Measurements from ENCODE around the gene C19orf73.
A peak's percentile ranks its signal among the peaks of the same experiment; 100 is the strongest.

C19orf73 gene, protein sequence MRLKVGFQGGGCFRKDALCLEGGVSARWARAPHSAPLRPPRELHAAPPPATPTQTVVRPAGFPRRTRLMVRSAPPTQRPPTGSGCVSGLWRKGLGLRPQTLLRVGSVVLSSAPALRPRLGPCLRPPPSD

DNA sequence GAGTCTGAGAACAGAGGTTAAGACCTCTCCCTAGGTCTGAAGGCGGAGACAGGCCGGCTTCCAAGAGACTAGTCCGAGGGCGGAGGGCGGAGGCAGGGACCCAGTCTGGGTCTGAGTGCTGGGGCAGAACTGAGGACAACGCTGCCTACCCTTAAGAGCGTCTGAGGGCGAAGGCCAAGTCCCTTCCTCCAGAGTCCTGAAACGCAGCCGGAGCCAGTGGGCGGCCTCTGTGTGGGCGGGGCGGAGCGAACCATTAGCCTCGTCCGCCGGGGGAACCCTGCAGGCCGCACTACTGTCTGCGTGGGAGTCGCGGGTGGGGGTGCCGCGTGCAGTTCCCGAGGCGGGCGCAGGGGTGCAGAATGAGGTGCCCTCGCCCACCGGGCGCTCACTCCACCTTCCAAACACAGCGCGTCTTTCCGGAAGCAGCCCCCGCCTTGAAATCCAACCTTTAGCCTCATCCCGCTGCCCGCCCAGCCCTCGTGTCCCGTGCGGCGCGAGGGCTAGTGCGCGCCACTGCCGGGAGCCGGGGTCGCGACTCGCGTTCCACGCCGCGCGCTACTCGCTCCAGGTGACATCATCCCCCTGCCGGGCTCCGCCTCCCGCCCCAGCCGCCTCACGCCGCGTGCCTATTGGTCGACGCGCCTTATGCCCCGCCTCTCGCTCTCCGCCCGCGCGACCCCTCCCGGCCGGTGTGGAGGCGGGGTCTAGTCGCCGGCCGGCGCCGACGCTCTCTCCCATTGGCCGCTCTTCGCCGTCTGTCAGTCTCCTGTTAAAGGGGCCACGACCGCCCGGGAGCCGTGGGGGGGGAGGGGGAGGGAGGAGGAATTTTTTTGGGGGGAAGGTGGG is at the start of gene C19orf73:
C19orf73 (minus strand) TSS at position 579 of the 846 bp plus-strand sequence; CDS start at position 458, 121 bp downstream.
- peak; percentile 100 for FAIRE-seq
- peak; percentile 90 for DNase-seq (ENCODE audit: insufficient read length, low spot score)

DNA sequence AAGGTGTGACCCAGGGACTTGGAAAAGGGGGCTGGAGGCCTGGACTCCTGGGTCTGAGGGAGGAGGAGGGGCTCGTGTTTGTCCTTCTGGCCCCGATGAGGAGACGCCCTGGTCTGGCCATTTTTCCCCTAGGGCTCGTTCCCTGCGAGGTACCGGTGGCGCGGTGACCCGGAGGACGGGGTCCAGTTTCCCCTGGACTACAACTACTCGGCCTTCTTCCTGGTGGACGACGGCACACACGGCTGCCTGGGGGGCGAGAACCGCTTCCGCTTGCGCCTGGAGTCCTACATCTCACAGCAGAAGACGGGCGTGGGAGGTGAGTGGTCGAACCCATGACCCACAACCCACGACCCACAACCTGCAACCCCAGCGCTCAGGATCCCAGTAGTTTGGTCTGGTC is 49.5 kb upstream of the C19orf73 start:
- FAIRE-seq: no peak

DNA sequence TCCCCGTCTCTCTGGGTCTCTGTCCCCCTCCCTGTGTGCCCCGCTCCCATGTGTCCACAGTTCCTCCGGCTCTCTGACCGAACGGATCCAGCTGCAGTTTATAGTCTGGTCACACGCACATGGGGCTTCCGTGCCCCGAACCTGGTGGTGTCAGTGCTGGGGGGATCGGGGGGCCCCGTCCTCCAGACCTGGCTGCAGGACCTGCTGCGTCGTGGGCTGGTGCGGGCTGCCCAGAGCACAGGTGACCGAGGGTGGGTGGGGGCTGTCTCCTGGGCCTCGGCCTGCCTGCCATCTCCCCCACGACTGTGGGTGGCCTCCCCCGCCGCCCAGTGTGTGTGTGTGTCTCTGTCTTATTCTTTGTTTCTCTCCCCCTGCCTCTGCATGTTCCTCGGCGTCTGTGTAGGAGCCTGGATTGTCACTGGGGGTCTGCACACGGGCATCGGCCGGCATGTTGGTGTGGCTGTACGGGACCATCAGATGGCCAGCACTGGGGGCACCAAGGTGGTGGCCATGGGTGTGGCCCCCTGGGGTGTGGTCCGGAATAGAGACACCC is 49.0 kb upstream of the C19orf73 start:
- DNase-seq (ENCODE audit: insufficient read length, low spot score) (no peak), FAIRE-seq (no peak)

More for the DNA sequence above, 49.5 kb upstream of the C19orf73 start:
- DNase-seq (ENCODE audit: insufficient read length, low spot score): no peak

DNA sequence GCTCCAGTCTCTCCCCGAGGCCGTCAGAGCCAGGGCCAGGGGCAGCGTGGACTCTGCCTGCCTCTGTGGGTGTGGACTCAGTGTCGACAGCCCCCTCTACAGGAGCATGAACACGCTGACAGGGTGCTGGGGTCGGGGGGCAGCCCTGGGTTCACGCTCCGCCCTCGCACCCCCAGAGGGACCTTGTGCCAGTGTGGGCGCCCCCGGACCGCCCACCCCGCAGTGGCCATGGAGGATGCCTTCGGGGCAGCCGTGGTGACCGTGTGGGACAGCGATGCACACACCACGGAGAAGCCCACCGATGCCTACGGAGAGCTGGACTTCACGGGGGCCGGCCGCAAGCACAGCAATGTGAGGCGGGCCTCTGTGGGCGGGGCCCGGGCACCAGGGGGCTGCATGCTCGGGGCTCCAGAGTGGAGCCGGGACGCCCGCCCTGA is 46.9 kb upstream of the C19orf73 start:
- no peak for FAIRE-seq
- DNase-seq (ENCODE audit: insufficient read length, low spot score): no peak

DNA sequence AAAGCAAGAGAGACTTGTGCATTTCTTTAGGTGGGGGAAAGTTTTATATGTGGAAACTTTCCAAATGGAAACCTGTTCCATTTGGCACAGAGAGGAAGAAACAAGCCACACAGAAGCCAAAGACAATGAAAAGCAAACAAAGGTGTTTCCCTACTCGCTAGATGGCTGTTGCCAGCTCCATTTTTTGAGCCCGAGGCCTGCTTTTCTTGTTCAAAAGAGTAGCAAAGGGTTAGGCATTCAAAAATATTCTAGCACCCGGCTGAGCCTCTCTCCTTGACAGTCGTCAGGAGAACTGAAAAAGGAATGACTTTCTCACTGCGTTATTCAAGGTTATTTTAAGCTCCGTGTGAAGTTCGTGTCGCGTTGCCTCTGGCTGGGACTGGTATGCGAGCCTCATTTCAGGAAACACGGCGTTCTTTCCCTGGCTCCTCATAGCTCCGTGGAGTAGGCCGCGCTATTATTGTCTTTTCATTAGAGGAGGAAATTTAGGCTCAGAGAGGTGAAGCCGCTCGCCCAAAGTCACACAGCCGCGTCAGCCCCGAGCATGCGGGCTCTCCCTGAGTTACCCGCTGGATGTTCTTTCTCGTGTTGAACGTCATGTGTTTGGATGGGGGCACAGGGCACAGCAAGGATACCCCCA is 46.3 kb upstream of the C19orf73 start:
- no peak for FAIRE-seq
- DNase-seq (ENCODE audit: insufficient read length, low spot score): no peak

DNA sequence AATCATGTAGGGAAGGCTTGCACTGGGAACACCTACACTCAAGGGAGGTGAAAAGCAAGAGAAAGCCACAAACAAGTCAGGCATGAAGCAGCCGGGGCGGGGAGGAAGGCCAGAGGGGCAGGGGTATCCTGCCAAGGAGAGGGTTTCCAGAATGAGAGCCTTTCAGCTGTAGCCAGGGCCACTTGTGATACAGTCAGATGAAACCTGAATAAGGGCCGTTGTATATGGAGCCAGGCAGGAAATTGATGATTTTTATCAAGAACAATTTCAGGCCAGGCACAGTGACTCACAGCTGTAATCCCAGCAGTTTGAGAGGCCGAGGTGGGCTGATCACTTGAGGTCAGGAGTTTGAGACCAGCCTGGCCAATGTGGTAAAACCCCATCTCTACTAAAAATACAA is 43.0 kb upstream of the C19orf73 start:
- FAIRE-seq (no peak), DNase-seq (ENCODE audit: insufficient read length, low spot score) (no peak)

DNA sequence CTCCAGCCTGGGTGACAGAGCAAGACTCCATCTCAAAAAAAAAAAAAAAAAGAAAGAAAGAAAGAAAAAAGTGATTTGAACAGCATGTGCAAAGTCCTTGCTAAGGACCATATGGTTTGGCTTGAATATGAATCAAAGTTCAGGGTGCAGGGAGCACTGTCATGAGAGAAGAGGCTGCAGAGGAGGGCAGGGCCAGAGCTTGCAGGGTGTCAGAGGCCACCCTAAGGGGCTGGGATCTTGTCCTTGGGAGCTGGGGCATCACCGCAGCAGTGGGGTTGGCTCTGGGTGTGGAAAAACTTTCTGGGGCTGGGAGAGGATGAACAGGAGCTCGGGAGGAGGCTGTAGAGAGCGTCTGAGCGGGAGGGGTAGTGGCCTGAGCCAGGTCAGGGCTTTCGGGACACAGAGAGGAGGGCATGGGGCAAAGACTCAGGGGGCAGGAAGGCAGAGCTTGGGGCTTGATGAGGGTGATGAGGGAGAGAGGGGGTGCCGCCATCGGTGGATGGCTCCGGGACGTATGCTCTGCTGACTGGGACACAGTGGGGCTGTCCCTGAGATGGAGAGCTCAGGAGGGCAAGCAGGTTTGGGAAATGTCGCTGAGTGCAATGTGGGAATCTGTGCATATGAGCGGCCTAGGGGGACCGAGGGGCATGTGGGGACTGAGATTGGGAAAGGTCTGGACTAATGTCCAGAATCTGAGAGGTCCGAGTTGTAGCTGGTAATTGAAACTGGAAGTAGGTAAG is 41.7 kb upstream of the C19orf73 start:
- FAIRE-seq (no peak), DNase-seq (ENCODE audit: insufficient read length, low spot score) (no peak)

DNA sequence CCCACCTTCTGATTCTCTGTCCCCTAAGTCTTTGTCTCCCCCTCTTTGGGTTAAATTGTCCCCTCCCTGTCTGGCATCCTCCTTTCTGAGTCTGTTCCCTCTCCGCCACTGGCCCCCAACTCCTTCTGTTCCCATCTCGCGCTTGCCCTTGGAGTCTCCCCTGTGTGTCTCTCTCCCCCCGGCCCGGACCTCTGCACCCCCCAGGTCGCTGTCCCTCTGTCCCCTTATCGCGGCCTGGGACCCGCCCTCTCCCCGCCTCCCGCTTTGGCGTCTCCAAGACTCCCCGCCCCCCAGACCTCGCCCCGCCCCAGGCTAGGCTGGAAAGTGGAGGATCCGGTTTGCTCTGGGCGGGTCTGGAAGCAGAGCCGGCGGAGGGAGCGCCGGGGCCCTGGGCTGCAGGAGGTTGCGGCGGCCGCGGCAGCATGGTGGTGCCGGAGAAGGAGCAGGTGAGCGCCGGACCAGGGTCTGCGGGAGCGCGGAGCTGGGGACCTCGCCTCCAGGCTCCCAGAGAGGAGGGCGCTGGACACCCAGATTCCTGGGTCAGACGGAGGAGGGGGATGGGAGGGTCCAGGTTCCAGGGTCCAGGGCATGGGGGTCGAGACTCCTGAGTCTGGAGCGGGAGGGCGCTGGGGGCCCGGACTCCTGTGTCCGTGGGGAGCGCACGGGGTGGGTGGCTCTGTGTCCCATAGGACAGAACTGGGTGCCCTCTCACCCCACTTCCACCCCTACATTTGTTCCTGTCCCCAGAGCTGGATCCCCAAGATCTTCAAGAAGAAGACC is 38.7 kb upstream of the C19orf73 start, which contains the start of gene TRPM4:
TRPM4 (plus strand) TSS at position 348 of the 780 bp plus-strand sequence; CDS start at position 423, 75 bp downstream.
- DNase-seq (ENCODE audit: insufficient read length, low spot score): peak; percentile 82
- FAIRE-seq: peak; percentile 77

DNA sequence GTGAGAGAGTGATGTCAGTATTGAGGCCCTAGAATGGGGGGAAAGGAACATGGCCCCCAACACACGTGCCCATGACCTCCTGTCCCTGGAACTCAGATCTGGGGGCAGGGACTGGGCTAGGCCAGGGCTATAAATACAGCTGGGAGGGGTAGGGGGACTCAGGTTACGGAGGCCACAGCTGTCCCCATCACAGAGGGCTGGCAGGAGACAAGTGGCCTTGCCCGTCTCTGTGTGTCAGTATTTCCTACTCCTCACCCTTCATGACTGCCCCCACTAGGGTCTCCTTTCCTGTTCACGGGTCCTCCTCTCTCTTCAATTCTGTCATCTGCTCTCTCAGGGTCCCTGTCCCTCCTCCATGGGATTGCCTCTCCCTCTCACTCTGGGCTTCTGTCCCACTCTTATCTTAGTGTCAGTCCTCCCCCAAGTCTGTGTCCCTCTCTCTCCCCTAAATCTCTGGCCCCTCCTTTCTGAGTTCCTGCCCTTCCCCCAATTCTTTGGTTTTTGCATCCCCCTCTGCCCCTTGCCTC is 36.9 kb upstream of the C19orf73 start:
- no peak for FAIRE-seq
- DNase-seq (ENCODE audit: insufficient read length, low spot score): no peak

DNA sequence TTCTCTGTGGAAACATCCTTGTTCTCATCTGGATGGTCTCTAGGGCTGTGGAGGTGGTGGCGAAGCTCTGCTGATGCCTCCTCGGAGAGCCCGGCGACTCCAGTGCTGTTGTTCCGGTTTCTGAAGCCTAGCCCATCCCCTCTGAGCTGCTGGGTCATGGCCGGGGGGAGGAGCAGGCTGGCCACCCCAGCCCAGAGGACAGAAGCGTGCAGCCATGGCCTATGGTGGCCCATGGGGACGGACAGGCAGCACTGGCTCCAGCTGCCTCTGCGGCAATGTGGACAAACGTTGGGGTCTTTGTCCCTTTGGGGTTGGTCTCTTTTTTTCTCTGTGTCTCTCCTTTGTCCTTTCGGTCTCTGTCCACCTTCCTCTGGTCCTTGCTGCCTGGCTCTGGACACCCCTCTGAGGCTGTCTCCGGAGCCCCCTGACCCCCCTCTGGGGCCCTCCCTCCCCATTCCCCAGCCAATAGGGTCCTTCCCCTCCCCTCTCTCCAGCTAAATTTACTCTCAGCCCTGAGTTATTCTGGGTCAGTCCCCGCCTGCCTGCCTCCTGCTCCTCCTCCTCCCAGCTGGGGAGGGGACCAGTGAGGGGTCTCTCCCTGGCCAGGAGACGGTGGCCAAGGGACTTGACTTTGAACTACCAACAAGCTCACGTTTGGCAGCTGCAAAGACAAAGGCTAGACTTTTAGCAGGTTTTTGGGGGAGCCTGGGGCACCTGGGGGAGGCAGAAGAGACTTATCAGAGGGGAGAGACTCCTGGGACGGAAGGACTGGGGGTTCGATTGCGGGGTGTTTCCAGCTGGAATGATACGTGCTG is 36.3 kb upstream of the C19orf73 start, which contains the start of gene HRC:
HRC (minus strand) TSS at position 392 of the 815 bp plus-strand sequence; CDS start at position 233, 159 bp downstream.
- no peak for DNase-seq (ENCODE audit: insufficient read length, low spot score)
- no peak for FAIRE-seq

DNA sequence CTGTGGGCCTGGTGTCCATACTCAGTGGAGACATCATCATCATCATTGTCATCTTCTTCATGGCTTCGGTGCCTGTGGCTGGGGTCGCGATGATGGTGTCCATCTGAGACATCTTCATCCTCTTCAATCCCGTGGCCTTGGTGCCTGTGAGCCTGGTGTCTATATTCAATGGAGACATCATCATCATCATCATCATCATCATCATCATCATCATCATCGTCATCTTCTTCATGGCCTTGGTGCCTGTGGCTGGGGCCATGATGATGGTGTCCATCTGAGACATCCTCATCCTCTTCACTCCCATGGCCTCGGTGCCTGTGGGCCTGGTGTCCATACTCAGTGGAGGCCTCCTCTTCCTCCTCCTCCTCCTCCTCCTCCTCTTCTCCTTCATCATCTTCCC is 35.3 kb upstream of the C19orf73 start:
- no peak for DNase-seq (ENCODE audit: insufficient read length, low spot score)
- FAIRE-seq: peak; percentile 44

DNA sequence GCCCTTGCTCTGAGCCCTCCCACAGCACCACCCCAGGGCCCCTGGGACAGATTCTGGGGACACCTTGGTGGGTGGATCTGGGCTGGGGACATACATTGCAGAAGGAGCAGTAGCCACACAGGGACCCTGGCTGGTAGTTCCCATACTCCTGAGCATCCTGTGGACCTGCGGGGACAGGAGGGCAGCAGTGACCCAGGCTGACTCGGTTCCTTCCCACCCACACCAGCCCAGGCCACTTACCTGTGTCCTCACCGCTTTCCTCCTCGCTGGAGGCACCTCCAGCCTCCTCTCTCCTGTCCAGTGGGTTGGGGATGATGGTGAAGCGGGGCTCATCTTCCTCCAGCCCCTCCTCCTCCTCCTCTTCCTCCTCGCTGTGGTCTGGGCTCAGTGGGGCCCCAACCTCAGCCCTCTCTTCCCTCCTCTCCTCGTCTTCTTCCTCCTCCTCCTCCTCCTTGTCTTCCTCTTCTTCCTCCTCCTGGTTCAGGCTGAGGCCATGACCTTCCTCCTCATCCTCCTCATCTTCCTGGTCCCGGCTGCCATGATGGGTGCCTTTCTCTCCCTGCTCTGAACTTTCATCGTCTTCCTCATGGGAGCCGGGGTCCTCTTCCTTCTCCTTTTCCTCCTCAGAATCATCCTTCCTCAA is 34.3 kb upstream of the C19orf73 start:
- DNase-seq (ENCODE audit: insufficient read length, low spot score) (no peak), FAIRE-seq (no peak)

DNA sequence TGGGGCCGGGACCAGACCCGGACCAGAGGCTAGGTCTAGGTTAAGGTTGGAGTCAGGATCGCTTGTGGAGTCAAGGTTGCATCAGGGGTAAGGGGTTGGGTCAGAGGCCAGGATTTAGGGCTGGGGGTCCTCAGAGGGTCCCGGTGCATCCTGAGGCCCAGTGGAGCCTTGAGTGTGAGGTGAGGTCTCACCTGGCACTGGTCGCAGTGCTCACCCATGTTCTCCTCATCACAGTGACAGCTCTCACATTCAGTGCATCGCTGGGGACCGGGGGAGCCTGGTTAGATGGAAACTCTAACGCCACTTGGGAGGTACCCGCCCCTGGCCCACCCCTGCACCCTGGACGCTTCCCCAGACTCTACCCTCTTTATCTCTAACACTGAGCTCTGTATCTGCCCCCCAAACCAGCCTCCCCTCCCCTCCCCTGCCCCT is 33.2 kb upstream of the C19orf73 start:
- DNase-seq (ENCODE audit: insufficient read length, low spot score) (no peak), FAIRE-seq (no peak)

DNA sequence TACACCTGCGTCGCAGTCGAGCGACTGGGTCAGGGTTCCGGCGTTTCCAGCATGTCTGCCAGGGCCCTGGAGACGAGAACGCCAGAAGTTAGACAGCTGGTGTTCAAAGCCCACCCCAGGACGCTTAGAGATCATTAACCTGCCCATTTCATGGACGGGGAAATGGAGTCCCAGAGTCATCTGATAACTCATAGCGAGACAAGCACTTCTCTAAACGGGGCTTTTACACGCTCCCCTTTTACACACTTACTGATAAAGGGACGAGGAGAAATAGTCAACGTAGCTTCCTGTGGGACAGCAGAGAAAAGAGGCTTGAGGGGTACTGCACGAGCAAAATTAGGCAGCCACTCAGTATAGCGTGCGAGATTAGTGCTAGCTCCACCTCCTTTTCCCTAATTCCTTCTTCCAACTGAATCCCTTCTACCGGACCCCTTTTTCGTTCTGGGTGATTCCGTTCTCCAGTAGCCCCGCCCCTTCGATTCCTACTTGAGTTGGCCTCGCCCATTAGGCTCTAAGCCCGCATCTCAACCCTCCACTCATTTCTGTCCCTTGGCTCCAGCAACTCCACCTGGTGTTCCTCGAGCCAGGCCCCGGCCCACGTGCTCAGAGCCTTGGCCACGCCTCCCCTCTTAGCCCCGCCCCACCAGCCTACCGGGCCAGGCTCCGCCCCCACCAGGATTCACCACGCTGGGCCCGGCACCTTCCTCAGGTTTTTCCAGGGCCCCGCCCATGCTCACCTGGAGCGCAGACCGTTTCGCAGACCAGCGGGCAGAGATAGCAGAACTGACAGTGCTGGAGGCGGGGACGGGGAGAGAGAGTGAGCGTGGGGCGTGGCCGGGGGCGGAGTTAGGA is 32.5 kb upstream of the C19orf73 start:
- FAIRE-seq: no peak

DNA sequence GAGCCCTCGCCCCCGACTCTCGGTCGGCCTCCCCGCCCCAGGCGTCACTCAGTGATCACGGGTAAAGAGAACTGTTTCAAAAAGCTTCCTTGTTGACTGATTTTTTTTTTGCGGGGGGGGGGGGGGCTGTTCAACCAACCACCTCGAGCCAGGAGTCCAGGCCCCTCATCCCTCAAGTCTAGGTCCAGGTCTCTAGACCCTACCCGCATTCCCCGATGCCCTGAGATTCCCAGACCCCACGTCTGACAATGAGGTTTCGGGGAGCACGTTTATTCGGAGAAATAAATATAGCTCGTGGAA is 32.0 kb upstream of the C19orf73 start:
- DNase-seq (ENCODE audit: insufficient read length, low spot score): no peak
- FAIRE-seq: no peak

More for the DNA sequence above, 32.5 kb upstream of the C19orf73 start:
- no peak for DNase-seq (ENCODE audit: insufficient read length, low spot score)

DNA sequence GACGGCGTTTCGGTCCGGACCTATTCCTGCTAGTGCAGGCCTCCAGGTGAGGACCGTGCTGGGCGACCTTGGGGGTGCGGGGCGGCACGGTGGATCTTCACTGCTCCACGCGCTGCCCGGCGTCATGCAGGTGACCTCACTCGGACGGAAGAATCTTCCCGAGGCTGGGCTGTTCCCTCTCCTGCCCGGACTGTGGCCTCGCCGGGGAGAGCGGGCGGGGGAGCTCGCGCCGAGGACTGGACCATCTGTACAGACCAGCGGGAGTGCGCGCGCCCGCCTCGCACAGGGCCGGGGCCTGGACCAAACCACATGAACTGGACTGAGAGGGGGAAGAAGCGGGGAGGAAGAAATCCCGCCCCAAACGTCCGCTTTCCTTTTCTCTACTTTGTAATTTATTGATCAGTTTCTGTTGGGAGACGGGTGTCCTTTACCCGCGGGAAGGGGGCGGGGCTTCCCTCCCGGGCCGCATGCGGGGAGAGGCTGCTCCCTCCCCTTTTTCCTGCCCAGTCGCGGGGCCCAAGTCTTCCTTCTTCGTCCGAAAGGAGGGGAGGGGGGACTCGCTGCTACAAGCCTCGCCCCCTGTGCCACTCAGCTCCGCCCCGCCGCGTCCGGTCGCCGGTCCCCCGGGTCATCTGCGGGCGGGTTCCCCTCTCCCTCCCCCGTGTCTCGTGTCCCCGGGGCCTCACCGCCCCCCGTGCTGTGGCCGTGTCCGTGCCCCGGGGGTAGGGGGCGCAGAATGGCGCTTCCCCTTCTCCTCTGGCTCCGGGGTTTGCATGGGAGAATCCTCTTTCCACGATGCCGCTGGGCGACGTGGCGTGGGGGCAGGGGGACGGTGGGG is 31.4 kb upstream of the C19orf73 start:
- peak; percentile 51 for FAIRE-seq
- DNase-seq (ENCODE audit: insufficient read length, low spot score): peak; percentile 77
